ENCODE measurements around the gene CHRND.
"Not testable (repeated sequence)": the region's sequence is repeated elsewhere in the genome, so short reads cannot be mapped to it uniquely, and the experiment has no call there.

Gene CHRND

GRCh38 chr2:232543928-232544631 is 18.1 kb downstream of the CHRND start:
- no peak for DNase-seq

GRCh38 chr2:232544674-232545073 is 18.7 kb downstream of the CHRND start:
- DNase-seq: no peak

GRCh38 chr2:232545511-232546375 is 19.8 kb downstream of the CHRND start:
- DNase-seq: no peak

GRCh38 chr2:232547991-232548390 is 22.0 kb downstream of the CHRND start:
- DNase-seq: no peak

GRCh38 chr2:232549655-232550353 is 23.8 kb downstream of the CHRND start:
- DNase-seq: no peak

GRCh38 chr2:232550354-232551249 is 24.6 kb downstream of the CHRND start, which contains the start of the genes EIF4E2 and TIGD1:
EIF4E2 (plus strand) TSS chr2:232550689; CDS start chr2:232550725, 36 bp downstream.
TIGD1 (minus strand) TSS chr2:232550557; CDS start chr2:232549882, 675 bp downstream.
- DNase-seq: peak; percentile 97

- DNase-seq: peak; percentile 39
Measured at GRCh38 chr2:232551250-232551638, 25.3 kb downstream of the CHRND start.

- no peak for DNase-seq
Measured at GRCh38 chr2:232551776-232552175, 25.8 kb downstream of the CHRND start.

- DNase-seq: no peak
Measured at GRCh38 chr2:232556426-232556825, 30.5 kb downstream of the CHRND start.

GRCh38 chr2:232562515-232563151 is 36.7 kb downstream of the CHRND start:
- no peak for DNase-seq

- no peak for DNase-seq
Measured at GRCh38 chr2:232563580-232563979, 37.6 kb downstream of the CHRND start.

GRCh38 chr2:232567721-232568120 is 41.8 kb downstream of the CHRND start:
- DNase-seq: no peak

- no peak for DNase-seq
Measured at GRCh38 chr2:232568161-232568560, 42.2 kb downstream of the CHRND start.

- DNase-seq: no peak
Measured at GRCh38 chr2:232569541-232569940, 43.6 kb downstream of the CHRND start.

- DNase-seq: not testable (repeated sequence)
Measured at GRCh38 chr2:232570481-232570880, 44.5 kb downstream of the CHRND start.

GRCh38 chr2:232571026-232571474 is 45.1 kb downstream of the CHRND start:
- no peak for DNase-seq

- DNase-seq: no peak
Measured at GRCh38 chr2:232573042-232573441, 47.1 kb downstream of the CHRND start.

GRCh38 chr2:232573771-232574435 is 47.9 kb downstream of the CHRND start:
- DNase-seq: no peak

GRCh38 chr2:232574674-232575403 is 48.9 kb downstream of the CHRND start:
- DNase-seq: no peak

GRCh38 chr2:232575404-232575746 is 49.4 kb downstream of the CHRND start:
- no peak for DNase-seq
